NCI-H2196 (cell line): ENCODE data around the gene ARRDC1.
"Not testable (repeated sequence)": the region's sequence is repeated elsewhere in the genome, so short reads cannot be mapped to it uniquely, and the experiment has no call there.

ENCODE experiments used
- DNase-seq: peaks from one replicate; lab custom pipeline; 2025; ENCODE audit not compliant: unreplicated experiment; lab: John Stamatoyannopoulos, UW

The ARRDC1 gene

DNA sequence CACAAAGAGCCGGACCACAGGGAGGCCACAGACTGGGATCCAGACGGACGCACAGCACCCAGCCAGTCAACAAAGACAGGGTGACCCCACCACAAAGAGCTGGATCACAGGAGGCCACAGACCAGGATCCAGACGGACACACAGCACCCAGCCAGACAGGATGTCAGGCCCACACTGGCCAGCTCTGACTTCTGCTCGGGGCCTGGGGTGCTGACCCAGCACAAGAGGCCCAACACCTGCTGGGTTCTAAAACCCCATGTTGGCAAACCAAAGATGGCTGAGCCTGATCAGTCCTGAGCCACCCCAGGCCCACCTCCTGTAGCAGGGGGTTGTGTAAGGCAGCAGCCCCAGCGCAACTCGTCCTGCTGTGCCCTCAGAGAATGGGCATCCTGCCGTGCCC lies 21.5 kb upstream of the ARRDC1 start:
- no peak for DNase-seq

DNA sequence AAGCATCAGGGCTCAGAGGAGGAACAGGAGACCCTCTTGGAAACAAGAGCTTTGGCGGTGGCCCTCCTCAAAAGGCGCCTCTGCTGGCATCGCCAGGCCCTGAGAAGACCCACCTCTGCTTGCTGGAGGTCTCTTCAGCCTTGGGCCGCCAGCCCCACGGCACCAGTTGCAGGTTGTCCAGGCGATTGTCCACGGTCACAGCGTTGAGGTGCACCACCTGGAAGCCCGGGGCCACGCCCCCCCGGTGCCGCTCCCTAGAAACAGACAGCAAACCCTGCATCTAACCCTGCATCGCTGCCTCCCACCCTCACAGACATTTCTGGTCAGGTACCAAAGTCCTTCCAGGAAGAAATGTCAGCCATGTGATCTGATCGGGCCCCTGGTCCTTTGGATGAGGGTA lies 18.6 kb upstream of the ARRDC1 start:
- no peak for DNase-seq

DNA sequence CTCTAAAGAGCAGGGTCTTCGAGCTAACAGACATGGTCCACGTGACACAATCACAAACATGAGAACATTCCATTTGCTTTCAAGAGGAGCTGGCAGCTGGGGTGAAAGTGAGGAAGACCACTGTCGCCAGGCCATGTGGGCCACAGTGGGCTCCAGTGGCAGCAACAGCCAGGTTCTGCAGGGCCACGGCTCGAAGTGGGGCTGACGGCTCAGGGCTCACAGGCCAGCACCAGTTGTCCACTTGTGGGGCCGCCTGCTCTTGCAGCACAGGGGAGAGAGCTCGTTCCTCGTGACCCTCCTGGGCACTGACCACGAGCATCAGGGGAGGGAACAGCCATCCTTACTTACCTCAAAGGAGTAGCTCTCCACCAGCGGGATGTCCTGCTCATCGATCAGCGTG lies 17.2 kb upstream of the ARRDC1 start:
- no peak for DNase-seq

DNA sequence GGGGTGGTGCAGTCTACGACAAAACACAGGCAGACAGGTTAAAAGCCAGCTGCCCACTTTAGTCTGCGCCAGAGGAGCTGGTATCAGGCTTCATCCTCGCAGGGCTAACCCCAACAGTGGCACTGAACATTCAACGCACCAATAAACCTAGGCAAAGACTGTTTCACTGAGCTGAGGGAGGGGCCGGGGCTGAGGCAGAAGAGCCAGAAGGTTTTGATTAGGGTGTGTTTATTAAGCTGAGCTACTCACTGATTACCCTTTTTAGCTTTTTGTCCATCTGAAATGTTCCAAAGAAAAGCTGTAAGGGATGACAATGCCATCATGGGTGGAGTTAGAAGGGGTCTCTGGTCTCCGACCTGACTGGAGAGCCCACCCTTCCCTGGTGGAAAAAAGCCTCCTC lies 16.6 kb upstream of the ARRDC1 start:
- DNase-seq = no peak

DNA sequence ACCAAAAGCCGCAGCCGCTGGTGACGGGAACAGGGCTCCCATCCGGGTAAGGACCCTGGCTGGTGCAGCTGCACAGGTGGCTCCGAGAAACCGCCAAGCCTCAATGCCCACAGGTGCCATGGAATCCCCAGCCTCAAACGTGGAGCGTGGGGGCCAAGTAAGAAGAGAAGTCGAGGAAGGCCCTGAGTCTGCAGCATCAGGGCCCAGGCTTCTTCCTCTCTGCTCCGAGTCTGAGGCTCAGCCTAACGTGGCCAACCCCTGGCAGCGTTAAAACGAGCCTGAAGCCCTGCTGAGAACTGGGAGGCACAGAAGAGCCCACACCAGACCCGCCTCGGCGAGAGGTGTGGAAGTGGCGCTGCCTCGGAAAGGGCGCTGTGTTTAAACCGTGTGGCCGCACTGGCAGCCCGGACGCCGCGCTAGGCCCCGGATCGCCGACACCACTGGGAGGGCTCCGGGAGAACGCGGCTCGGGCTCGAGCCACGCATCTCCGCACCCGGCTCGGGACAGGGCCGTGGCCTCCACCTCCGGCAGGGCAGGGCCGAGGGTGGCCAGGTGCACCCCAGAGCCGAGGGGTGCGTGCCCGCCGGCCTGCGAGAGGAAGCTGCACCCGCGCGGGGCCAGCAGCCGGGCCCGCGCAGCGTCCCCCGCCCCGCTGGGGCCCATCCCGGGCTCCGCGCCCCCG lies 15.9 kb upstream of the ARRDC1 start:
- no peak for DNase-seq

DNA sequence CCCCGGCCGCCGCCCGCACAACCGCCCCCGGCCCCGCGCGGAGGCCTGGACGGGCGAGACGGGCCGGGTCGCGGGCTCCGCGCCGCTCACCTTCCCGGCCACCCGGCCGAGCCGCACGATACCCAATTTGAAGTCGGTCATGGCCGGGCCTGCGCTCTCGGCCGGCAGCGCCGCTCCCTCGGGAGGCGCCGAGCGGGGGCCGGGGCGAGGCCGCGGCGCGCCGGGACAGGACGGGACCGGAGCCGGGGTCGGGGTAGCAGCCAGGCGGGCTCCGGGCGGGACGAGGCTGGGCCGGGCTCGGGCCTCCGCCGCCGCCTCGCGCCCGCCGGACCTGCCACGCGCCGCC lies 15.4 kb upstream of the ARRDC1 start:
- no peak for DNase-seq

DNA sequence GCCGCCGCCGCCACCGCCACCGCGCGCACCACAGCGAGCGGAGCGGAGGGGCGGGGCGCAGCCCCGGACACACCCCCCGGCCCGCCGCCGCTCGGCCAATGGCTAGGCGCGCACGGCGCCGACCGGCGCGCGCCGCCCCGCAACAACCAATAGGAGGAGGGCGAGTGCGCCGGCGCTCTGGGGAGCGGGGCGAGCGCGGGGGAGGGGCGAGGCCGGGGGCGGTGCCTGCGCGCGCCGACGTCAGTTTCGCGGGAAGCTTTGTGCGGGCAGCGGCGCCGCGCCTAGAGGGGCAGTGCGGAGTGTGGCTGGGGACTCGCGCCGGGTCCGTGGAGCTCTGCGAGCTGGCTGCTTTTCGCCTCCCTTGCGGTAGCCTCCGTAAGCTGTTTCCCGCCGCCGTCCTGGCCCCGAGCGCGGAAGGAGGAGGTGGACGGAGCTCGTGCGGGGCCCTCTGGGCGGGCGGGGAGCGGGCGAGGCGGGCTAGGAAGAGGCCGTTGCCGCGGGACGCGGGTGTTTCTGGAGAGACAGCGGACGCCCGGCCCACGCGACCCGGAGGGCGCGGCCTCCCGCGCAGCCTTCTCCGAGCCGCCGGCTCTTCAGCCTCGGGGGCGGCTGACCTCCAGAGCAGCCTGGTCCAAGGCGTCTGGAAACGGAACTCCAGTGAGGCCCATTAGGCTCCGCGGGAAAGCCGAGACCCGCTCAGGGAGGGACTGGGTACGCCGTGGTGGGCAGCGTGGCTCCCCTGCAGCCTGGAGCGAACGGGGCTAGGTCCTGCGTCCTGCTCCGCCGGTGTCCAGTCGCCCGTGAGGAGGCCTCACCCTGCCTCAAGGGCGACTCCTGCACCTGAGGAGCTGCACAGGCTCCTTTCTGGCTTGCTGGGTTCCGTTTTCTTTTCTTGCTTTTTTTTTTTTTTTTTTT lies 14.8 kb upstream of the ARRDC1 start, which contains the start of gene ZMYND19:
TSS of gene ZMYND19 (minus strand) at position 44 of the 915 bp plus-strand sequence. CDS start 249 bp downstream, outside the sequence.
- peak; percentile 92 for DNase-seq

DNA sequence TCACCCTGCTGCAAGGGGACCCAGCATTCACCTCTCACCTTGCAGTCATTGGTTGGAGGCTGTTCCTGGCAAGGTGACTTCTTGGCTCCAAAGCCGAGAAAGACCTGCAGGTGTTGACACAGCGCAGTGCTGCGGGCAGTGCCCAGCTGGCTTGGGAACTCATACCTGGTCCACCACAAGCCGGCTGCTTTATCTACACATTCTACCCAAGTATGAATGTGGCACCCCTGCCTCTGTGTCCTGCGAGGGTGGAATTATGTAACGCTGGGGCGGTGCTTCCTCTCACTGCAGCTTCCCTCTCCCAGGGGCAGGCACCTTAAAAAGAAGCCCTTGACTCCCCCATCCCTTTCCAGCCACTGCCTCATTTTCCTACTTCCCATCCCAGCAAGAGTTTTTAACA lies 12.7 kb upstream of the ARRDC1 start:
- peak; percentile 65 for DNase-seq

DNA sequence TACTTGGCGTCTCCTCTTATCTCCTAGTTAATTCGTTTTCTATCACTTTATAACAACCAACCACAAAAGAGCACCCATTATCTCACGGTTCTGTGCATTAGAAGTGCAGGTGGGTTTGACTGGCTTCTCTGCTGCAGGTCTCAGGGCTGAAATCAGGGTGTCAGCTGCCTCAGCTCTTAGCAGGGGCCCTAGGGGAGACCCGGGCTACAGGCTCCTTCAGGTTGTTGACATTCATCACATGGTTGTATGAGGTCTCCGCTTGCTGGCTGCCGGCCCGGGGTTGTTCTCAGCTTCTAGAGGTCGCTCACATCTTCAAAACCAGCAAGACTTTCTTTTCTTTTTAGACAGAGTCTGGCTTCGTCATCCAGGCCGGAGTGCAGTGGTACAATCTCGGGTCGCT lies 12.3 kb upstream of the ARRDC1 start:
- DNase-seq = peak; percentile 23

DNA sequence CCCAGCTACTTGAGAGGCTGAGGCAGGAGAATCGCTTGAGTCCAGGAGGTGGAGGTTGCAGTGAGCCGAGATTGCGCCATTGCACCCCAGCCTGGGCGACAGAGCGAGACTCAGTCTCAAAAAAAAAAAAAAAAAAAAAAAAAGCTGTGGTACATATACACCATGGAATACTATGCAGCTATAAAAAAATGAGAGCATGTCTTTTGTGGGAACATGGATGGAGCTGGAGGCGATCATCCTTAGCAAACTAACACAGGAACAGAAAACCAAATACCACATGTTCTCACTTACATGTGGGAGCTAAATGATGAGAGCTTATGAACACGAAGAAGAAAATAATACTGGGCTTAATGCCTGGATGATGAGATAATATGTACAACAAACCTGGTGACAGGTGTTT lies 8.9 kb upstream of the ARRDC1 start:
- not testable (repeated sequence) for DNase-seq

DNA sequence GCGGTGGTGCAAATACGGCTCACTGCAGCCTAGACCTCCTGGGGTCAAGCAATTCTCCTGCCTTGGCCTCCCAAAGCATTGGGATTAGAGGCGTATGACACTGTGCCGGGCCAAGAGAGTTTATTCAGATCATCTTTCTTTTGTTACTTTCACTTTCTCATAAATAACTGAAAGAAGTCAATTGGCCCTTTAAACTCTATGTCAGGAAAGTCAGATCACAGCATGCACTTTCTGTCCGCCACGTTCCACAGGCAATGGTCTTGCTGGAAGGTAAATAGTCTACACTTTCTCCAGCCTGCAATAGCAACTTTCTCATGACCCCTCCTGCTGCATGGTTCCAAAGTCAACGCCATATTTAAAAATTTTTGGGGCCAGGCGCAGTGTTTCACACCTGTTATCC lies 6.5 kb upstream of the ARRDC1 start:
- no peak for DNase-seq

DNA sequence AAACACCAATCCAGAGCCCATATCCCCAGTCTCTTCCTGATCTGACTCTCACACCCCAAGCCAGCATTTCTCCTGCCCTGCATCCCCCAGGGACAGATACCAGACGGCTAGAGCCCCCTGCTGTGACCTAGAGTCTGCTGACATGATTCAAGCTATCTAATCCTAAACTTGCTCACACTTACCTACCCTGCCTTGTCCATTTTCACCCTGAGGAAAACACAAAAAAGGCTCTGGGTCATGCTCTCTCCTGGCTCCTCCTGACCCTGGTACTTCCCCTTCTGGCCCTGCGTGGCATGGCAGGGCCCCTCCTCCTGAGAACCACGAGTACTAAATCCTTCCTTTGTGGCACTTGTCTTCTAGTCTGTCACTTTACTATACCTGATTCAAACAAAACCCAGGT lies 2.8 kb upstream of the ARRDC1 start:
- DNase-seq = no peak

DNA sequence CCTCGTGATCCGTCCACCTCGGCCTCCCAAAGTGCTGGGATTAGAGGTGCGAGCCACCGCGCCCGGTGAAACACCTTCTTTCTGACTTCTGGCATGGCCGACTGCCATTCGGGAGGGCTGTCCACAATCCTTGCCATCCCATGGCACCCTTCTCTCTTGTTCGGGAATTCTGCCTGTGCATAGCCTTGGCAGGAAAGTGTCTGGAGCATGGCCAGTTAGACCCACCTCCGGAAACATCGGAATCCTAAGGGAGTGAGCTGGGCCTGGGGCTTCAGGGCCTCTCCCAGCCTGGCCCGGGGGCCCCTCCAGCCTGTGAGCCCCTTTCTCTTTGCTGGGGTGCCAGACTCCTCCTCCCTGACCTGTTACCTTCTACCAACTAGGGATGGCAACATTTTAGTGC lies 1.6 kb upstream of the ARRDC1 start:
- DNase-seq = no peak

DNA sequence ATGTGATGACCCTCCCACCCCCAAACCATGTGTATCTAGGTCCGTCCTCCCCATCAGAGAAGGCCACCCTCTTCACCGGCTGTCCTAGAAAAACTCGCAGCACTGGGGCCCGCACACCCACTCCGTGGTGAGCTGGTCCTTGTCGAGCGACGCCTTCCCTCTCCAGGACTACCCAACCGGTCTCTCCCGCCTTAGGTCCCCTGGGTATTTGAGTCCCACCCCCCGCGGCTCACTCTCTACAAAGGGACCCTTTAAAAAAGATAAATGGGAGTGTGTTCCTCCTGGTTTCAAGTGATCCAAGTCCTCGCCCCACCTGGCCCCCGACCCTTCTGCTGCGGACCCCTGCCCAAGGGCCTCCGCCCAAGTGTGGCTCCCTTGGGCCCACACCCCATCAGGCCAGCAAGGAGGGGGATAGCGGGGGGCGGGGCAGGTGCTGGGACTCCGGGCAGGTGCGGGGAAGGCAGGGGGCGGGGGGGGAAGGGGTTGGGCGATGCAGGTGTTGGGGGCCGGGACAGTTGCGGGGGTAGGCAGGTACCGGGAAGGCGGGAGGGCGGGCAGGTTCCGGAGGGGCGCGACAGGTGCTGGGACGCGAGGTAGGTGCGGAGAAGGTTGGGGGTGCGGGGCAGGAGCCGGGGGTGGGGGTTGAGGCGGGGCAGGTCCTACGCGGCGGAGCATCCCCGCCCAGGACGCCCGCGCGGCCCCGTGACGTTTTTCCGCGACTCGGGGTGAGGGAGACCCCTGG lies 970 bp upstream of the ARRDC1 start:
- DNase-seq = no peak

DNA sequence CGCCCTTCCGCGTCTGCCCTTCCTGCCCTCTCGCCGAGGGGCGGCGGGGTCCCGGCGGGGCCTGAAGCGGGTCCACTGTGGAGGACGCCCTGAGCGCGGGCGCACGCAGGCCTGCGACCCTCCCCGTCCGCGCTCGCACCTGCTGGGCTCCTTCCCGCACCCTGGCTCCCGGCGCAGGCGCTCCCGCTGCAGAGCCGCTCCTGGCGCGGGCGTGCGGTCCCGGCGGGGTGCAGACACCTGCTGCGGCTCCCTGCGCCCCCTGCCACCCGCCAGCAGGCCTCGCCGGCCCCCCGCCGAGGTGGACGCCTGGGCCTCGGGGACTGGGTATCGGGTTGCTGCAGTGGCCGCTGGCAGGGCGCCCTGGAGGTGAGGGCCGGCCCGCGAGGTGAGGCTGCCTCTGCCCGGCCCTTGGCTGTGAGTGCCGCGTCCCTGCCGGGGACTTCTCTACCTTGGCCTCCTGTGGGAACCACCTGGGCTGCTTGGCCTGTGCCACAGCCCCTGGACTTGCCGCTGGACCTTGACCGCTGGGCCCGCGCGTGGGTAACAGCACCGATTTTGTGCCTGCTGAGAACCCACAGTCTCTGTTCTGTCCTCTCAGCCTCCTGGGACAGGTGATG lies 627 bp downstream of the ARRDC1 start:
- peak; percentile 38 for DNase-seq

DNA sequence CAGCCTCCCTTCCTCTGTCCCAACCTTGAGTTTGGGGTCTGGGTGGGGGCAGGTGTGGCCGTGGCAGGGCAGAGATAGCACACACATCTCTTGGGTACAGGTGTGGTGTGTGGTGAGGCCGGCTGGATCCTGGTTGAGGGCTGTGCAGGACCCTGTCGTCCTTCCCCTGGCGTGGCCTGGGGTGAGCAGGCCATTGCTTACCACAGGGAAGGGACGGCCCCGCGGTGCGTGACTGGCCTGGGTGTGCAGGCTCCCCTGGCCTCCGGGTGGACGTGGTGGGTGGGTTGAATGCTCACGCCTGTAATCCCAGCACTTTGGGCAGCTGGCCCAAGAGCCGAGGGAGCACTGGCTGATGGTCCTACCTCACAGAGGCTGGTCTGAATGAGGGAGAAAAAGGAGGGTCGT lies 1.2 kb downstream of the ARRDC1 start:
- no peak for DNase-seq

DNA sequence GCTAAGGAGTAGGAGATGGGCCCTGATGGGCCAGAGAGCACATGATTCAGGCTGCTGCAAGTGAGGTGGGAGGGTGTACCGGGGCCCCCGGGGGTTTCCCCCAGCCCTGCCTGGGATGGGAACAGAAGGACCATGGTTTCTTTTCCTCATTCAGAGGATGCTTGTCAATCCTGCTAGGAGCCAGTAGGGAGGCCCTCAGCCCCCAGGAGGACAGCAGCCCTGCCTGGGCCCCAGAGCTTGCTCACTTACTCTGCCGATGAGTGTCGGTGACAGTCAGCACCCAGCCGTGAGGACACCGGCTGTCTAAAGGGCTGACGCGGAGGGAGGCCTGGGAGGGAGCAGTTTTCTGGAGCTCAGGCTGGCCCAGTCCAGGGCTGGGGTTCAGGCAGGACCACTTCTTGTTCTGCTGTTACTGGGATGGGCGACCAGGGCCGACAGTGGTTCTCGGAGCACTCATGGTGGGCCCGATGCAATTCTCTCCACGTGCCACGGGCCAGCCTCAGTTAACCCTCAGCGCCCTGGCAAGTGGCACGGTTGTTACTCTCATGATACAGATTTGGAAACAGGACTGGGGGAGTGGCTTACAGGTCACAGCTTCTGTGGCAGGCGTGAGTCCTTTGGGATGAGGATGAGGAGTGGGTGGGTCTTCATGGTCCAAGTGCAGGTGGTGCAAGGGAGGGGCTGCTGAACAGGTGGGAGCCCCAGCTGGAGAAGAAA lies 1.8 kb downstream of the ARRDC1 start:
- DNase-seq = no peak

DNA sequence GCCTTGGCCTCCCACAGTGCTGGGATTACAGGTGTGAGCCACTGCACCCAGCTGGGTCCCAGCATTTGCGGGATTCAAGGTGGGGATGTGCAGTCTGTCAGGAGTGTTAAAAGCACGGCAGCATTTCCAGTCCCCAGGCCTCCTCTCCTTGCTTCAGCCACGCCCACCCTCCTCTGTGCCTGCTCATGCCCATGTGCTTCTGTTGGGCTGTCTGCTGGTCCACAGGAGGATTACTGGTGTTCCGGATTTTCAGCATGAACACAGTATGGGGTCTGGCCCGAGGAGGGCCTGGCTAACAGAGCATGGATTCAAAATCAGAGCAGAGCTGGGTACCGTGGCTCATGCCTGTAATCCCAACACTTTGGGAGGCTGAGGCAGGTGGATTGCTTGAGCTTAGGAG lies 5.5 kb downstream of the ARRDC1 start:
- DNase-seq = no peak

DNA sequence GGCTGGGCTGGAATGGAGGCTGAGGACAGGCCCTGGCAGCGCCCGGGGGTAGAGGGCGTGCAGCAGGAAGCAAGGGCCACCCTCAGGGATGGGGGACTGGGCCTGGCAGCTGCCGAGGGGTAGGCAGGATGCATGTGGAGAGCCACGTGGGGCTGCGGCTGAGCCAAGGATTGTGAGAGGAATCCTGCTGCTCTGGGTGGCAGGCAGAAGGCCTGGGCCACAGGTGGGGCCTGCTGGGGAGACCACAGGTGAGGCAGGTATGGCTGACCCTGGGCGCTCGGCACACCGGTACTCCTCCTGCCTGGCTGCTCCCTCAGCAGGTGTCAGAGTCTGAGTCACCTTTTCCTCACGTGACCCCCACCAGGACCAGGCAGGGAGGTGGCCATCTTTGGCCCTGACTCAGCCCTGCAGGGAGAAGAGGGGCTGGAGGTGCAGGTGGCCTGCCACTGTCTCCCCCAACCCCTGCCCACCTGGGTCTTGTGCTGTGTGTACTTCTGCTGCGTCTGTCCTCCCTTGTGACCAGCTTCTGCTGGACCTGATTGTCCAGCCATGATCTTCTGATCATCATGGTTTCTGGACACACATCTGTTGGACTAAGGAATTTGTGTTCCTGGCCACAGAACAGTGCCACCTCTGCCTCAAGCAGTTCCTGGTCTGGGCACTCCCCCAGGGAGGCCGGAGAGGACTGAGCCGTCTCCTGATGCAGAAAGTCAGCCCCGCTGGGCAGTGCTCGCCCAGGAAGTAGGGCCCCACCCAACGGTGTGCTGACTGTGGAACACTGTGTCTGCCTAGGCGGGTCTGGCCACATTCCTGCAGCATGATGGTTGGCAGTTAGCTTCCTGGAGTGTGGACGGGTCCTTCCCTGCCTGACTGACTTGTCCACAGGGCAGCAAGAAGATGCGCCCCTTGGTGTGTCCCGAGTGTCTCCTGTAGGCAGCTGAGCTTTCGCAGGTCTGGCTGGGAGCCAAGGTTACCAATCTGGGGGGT lies 6.4 kb downstream of the ARRDC1 start:
- peak; percentile 81 for DNase-seq
